MCF 10A (cell line): ENCODE results near the gene KCNQ5. TPM values are rescaled to one million over a fixed set of nuclear protein-coding genes. Genes with fewer than 3 reads are reported as not detected.
A peak's percentile ranks its signal among the peaks of the same experiment; 100 is the strongest.

Source experiments
- BruUV-seq: library from RNA; stranded (reverse); fragments of 400-500 nt; replicated peaks from 2 replicates; lab custom pipeline; 2021; lab: Mats Ljungman, UMichigan
- CTCF ChIA-PET: fragments of 300-600 bp; sonication (Branson Sonifier 250); formaldehyde crosslinking; extraction: SDS; loops from one replicate; lab custom pipeline; 2021; ENCODE audit warnings: antibody characterized with exemption, inconsistent platforms; lab: Yijun Ruan, JAX
- POLR2A ChIA-PET: fragments of 300-600, 350-650 bp; sonication (Branson Sonifier 250); formaldehyde crosslinking; extraction: SDS; loops from one replicate; lab custom pipeline; 2020; ENCODE audit warnings: antibody characterized with exemption, inconsistent platforms; lab: Yijun Ruan, JAX
- DNase-seq: peaks from one replicate; pipeline ENCODE4 v3.0.0-alpha.2; 2018; ENCODE audit not compliant: unreplicated experiment
- H3K27ac Mint-ChIP-seq: one replicate; pipeline ENCODE4 v1.8.0; 2022; ENCODE audit warnings: mild to moderate bottlenecking, low read depth, mixed read lengths; ENCODE audit not compliant: unreplicated experiment
- H3K27me3 Mint-ChIP-seq: one replicate; pipeline ENCODE4 v1.8.0; 2022; ENCODE audit warnings: mixed read lengths; ENCODE audit not compliant: insufficient read depth, unreplicated experiment
- H3K36me3 Mint-ChIP-seq: one replicate; pipeline ENCODE4 v1.8.0; 2022; ENCODE audit warnings: mild to moderate bottlenecking, moderate library complexity, mixed read lengths; ENCODE audit not compliant: insufficient read depth, unreplicated experiment
- H3K4me1 Mint-ChIP-seq: one replicate; pipeline ENCODE4 v1.8.0; 2022; ENCODE audit warnings: mixed read lengths; ENCODE audit not compliant: insufficient read depth, unreplicated experiment
- H3K4me3 Mint-ChIP-seq: one replicate; pipeline ENCODE4 v1.8.0; 2022; ENCODE audit warnings: mild to moderate bottlenecking, moderate library complexity, mixed read lengths; ENCODE audit not compliant: unreplicated experiment
- H3K9me3 Mint-ChIP-seq: one replicate; pipeline ENCODE4 v1.8.0; 2022; ENCODE audit warnings: mixed read lengths; ENCODE audit not compliant: unreplicated experiment
- CTCF ChIP-seq: fragments of 200-600 bp; IDR thresholded peaks from one replicate; pipeline ENCODE4 v1.8.0; 2022; ENCODE audit warnings: antibody characterized with exemption, mild to moderate bottlenecking; ENCODE audit not compliant: unreplicated experiment
- intact Hi-C: fragments of 100-400 bp; cut with micrococcal nuclease; formaldehyde crosslinking; loops from 2 replicates; pipeline ENCODE4 v1.14.1; 2022
- total RNA-seq: library from RNA; stranded (reverse); gene quantifications from 2 replicates; pipeline ENCODE4 v1.2.3, GENCODE V29; 2022

KCNQ5 gene
- total RNA-seq, 1 experiment from 2014 or later: 10.3 TPM

GRCh38 chr6:72792692-72793091, 170.8 kb downstream of the KCNQ5 start:
- Mint-ChIP-seq H3K27ac (no peak overlapping the region), H3K4me3 (no peak overlapping the region), H3K36me3 (no peaks in the 10 kb centered on the region), H3K4me1 (peaks cover 5% of the 10 kb centered on the region), H3K27me3 (no peaks in the 10 kb centered on the region), H3K9me3 (no peaks in the 10 kb centered on the region)
- ChIA-PET CTCF (interaction anchor here (1.0 to 1.5 kb wide), 2 partner anchors 176 to 338 kb away, joined by 3 to 4 read pairs; no protein-coding TSS in a partner anchor), POLR2A (interaction anchor here (1.6 kb wide), 1 partner anchor 12 kb away, joined by 3 read pairs; no protein-coding TSS in a partner anchor)
- no peak for DNase-seq
- TF ChIP-seq CTCF: no peak
- no TSS peak for BruUV-seq
- intact Hi-C loops: no loop called here

GRCh38 chr6:72793641-72794395, 172.0 kb downstream of the KCNQ5 start:
- H3K4me1 Mint-ChIP-seq: peaks cover 6% of the 10 kb centered on the region
- H3K36me3 Mint-ChIP-seq: no peaks in the 10 kb centered on the region
- DNase-seq: no peak
- H3K4me3 Mint-ChIP-seq: no peak overlapping the region
- H3K27ac Mint-ChIP-seq: no peak overlapping the region
- ChIA-PET CTCF (no interaction called here), POLR2A (interaction anchor here (1.1 to 1.6 kb wide), 2 partner anchors 11 to 47 kb away, joined by 3 read pairs; no protein-coding TSS in a partner anchor)
- TF ChIP-seq CTCF: no peak
- H3K9me3 Mint-ChIP-seq: no peaks in the 10 kb centered on the region
- intact Hi-C loops: no loop called here
- BruUV-seq: no TSS peak
- no peaks in the 10 kb centered on the region for H3K27me3 Mint-ChIP-seq

- CTCF ChIA-PET: interaction anchor here (0.6 kb wide), 1 partner anchor 334 kb away, joined by 5 read pairs; no protein-coding TSS in a partner anchor
- DNase-seq: peak; percentile 49
These were observed 176.3 kb downstream of the KCNQ5 start for GRCh38 chr6:72798196-72798595.

More at GRCh38 chr6:72798196-72798595, 176.3 kb downstream of the KCNQ5 start:
- Mint-ChIP-seq H3K4me3 (no peak overlapping the region), H3K9me3 (peaks cover 8% of the 10 kb centered on the region), H3K27me3 (no peaks in the 10 kb centered on the region), H3K27ac (peak overlapping the region; percentile 54), H3K36me3 (no peaks in the 10 kb centered on the region), H3K4me1 (peaks cover 6% of the 10 kb centered on the region)
- intact Hi-C loops: no loop called here
- no TSS peak for BruUV-seq
- no peak for TF ChIP-seq CTCF
- POLR2A ChIA-PET: interaction anchor here (0.7 to 2.8 kb wide), 2 partner anchors 10 to 45 kb away, joined by 3 to 9 read pairs; no protein-coding TSS in a partner anchor
